Breast epithelium (tissue), 4 donors: ENCODE results near the gene NSD2. TPM values are rescaled to one million over a fixed set of nuclear protein-coding genes. Genes with fewer than 3 reads are reported as not detected.

Experiments used
- DNase-seq, 2 donors: peaks; one replicate each; pipeline ENCODE4 v3.0.0-alpha.2; 2019; ENCODE audit warnings: low spot score in 2 of 2
- H3K27ac ChIP-seq, 2 donors: fragments of 200-600 bp; sonication (generic) in 1 of 2; one replicate each; pipeline ENCODE4 v1.5.1; 2016 to 2019; ENCODE audit warnings: mild to moderate bottlenecking in 1 of 2
- H3K27me3 ChIP-seq, 2 donors: fragments of 200-600 bp; sonication (generic) in 1 of 2; one replicate each; pipeline versions ENCODE4 v1.5.1 to v1.6.0; 2017 to 2019; ENCODE audit warnings: control low read depth in 1 of 2, mild to moderate bottlenecking in 1 of 2
- H3K36me3 ChIP-seq: fragments of 200-600 bp; one replicate; pipeline ENCODE4 v1.5.1; 2019
- H3K4me1 ChIP-seq, 2 donors: fragments of 200-600 bp; sonication (generic); one replicate each; pipeline ENCODE4 v1.5.1; 2016 to 2019; ENCODE audit warnings: control low read depth in 1 of 2
- H3K4me3 ChIP-seq, 3 donors: fragments of 200-600 bp; sonication (generic); 1 replicate in 2 of 3; 2 replicates in 1 of 3; pipeline ENCODE4 v1.5.1; 2016 to 2019; ENCODE audit warnings: mild to moderate bottlenecking in 3 of 3, moderate library complexity in 2 of 3
- H3K9me3 ChIP-seq, 2 donors: fragments of 200-600 bp; sonication (generic) in 1 of 2; one replicate each; pipeline ENCODE4 v1.5.1; 2016 to 2019; ENCODE audit warnings: control low read depth in 1 of 2
- POLR2A ChIP-seq: fragments of 450-650 bp; IDR thresholded peaks from one replicate; pipeline ENCODE4 v1.6.1; 2016; ENCODE audit warnings: antibody characterized with exemption, mild to moderate bottlenecking, moderate library complexity
- POLR2AphosphoS5 ChIP-seq, 3 donors: sonication (generic); formaldehyde crosslinking; IDR thresholded peaks; one replicate each; pipeline ENCODE4 v1.6.1; 2017; ENCODE audit warnings: antibody characterized with exemption in 3 of 3
- intact Hi-C: fragments of 100-400 bp; cut with DNase I; formaldehyde crosslinking; loops from one replicate; pipeline ENCODE4 v1.15.1; 2023; ENCODE audit warnings: low total_unique reads
- total RNA-seq, 3 donors: library from RNA; depleted of rRNA; stranded (reverse); fragments of >200 nt; gene quantifications; one replicate each; pipeline ENCODE4 v1.1.0, GENCODE V29; 2016
- TF ChIP-seq, protein P1 (sequence below), 3 donors: fragments of 450-650 bp; IDR thresholded peaks; one replicate each; pipeline ENCODE4 v1.5.1; 2016 to 2017; ENCODE audit warnings: antibody characterized with exemption in 3 of 3, mild to moderate bottlenecking in 3 of 3, moderate library complexity in 3 of 3

Gene NSD2
- total RNA-seq, 3 donors from 2014 or later: 24.6 to 36.7 (median 30.8) TPM

DNA sequence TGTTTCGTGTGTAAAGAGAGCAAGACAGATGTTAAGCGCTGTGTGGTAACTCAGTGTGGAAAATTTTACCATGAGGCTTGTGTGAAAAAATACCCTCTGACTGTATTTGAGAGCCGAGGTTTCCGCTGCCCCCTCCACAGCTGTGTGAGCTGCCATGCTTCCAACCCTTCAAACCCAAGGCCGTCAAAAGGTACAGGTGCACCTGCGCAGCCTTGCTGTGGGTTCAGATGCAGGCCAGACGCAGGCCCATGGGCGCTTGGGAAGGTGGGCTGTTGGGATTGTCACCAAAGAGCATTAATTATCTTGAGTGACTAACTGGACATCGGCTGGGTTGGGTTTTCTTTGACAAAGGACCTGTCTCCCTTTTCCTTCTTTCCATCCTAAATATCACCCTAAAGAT lies 82.1 kb downstream of the NSD2 start:
- TF ChIP-seq POLR2AphosphoS5 (IDR thresholded peaks at IDR 0.05) (no peak), POLR2A (no peak)
- DNase-seq: no peak
- H3K36me3 ChIP-seq: no peaks in the 10 kb centered on the region
- H3K4me1 ChIP-seq: no peaks in the 10 kb centered on the region
- no peaks in the 10 kb centered on the region for H3K27me3 ChIP-seq
- intact Hi-C loops: no loop called here
- H3K9me3 ChIP-seq: no peaks in the 10 kb centered on the region
- H3K27ac ChIP-seq: no peak overlapping the region
- no peak overlapping the region for H3K4me3 ChIP-seq

DNA sequence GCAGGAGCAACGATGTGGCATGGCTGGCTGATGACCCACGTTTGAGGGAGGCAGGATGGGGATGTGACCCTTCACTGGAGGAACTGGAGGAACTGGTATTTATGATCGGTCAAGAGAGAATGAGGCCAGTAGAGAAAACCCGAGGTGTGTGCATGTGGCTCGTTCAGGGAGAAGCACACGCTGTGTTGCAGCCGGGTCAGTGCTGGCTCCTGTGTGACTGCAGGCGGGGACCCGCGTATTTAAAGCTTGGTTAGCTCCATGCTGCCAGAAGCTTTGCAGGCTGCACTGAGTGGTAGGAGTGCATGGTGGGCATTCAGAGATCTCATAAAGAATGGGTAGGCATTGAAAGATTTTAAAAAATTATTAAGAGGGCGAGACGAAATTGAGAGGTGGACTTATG lies 85.4 kb downstream of the NSD2 start:
- Histone ChIP-seq H3K27ac (no peak overlapping the region), H3K36me3 (peaks cover 6% of the 10 kb centered on the region), H3K4me3 (no peak overlapping the region), H3K9me3 (no peaks in the 10 kb centered on the region), H3K4me1 (no peaks in the 10 kb centered on the region), H3K27me3 (no peaks in the 10 kb centered on the region)
- intact Hi-C loops: no loop called here
- TF ChIP-seq, protein P1, sequence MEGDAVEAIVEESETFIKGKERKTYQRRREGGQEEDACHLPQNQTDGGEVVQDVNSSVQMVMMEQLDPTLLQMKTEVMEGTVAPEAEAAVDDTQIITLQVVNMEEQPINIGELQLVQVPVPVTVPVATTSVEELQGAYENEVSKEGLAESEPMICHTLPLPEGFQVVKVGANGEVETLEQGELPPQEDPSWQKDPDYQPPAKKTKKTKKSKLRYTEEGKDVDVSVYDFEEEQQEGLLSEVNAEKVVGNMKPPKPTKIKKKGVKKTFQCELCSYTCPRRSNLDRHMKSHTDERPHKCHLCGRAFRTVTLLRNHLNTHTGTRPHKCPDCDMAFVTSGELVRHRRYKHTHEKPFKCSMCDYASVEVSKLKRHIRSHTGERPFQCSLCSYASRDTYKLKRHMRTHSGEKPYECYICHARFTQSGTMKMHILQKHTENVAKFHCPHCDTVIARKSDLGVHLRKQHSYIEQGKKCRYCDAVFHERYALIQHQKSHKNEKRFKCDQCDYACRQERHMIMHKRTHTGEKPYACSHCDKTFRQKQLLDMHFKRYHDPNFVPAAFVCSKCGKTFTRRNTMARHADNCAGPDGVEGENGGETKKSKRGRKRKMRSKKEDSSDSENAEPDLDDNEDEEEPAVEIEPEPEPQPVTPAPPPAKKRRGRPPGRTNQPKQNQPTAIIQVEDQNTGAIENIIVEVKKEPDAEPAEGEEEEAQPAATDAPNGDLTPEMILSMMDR (IDR thresholded peaks at IDR 0.05): no peak
- TF ChIP-seq POLR2A (no peak), POLR2AphosphoS5 (IDR thresholded peaks at IDR 0.05) (no peak)
- DNase-seq: no peak

DNA sequence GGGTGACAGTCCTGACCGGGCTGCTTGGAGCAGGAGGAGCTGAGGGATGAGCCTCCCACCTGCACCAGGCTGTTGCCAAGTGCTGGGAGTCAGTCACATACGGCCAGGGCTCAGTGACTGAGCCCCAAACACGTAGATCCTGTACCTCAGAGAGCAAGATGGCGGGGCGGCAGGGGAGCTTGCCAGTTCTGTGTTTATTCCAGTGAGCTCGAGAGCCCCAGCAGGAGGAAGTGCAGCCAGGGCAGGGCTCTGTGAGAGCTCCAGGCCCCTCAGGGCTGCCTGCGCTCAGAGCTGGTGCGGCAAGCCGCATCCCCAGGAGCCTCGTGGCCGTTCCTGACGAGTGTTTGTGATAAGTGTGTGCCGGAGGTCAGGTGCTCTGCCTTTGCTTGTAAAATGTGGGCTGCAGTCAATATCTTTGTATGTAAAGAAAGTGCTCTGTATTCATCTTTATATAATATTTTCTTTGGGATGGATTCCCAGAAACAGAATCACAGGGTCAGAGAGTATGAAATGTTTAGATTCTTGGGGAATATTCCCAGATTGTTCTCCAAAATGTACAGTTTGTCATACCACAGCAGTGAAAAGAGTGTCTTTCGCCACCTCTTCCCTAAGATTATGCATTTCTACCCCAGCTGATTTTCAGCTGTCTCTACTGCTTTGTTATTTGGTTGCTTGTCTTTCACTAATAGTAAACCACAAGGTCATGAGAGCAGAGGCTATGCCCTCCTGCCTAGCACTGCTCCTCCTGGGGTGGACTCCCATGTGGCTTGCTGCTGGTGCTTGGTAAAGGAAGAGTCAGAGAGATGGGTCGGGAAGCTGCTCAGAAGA lies 87.3 kb downstream of the NSD2 start:
- H3K4me1 ChIP-seq: no peaks in the 10 kb centered on the region
- H3K36me3 ChIP-seq: peaks cover 6% of the 10 kb centered on the region
- H3K27ac ChIP-seq: no peak overlapping the region
- intact Hi-C loops: no loop called here
- TF ChIP-seq POLR2AphosphoS5 (IDR thresholded peaks at IDR 0.05) (no peak), POLR2A (no peak)
- TF ChIP-seq, protein P1 (IDR thresholded peaks at IDR 0.05): no peak
- DNase-seq: no peak
- no peaks in the 10 kb centered on the region for H3K27me3 ChIP-seq
- no peaks in the 10 kb centered on the region for H3K9me3 ChIP-seq
- H3K4me3 ChIP-seq: no peak overlapping the region

DNA sequence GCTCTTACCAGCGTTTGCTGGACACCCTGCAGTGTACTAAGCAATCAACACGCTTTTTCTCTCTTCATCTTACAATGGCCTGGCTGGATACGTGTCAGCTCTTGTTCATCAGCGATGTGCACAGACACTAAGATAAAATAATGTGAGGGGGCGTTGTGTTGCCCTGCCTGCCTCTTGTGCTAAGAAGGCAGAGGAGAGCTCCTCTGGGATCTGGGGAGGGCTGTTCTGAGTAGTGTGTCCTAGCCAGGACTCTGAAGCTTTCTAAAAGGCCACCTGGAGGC lies 87.9 kb downstream of the NSD2 start:
- H3K27ac ChIP-seq: no peak overlapping the region
- H3K27me3 ChIP-seq: no peaks in the 10 kb centered on the region
- H3K4me3 ChIP-seq: no peak overlapping the region
- H3K36me3 ChIP-seq: peaks cover 6% of the 10 kb centered on the region
- no peak for TF ChIP-seq POLR2AphosphoS5 (IDR thresholded peaks at IDR 0.05)
- no peak for TF ChIP-seq POLR2A
- TF ChIP-seq, protein P1 (IDR thresholded peaks at IDR 0.05): no peak
- no peaks in the 10 kb centered on the region for H3K4me1 ChIP-seq
- DNase-seq: no peak
- H3K9me3 ChIP-seq: no peaks in the 10 kb centered on the region
- intact Hi-C loops: no loop called here

DNA sequence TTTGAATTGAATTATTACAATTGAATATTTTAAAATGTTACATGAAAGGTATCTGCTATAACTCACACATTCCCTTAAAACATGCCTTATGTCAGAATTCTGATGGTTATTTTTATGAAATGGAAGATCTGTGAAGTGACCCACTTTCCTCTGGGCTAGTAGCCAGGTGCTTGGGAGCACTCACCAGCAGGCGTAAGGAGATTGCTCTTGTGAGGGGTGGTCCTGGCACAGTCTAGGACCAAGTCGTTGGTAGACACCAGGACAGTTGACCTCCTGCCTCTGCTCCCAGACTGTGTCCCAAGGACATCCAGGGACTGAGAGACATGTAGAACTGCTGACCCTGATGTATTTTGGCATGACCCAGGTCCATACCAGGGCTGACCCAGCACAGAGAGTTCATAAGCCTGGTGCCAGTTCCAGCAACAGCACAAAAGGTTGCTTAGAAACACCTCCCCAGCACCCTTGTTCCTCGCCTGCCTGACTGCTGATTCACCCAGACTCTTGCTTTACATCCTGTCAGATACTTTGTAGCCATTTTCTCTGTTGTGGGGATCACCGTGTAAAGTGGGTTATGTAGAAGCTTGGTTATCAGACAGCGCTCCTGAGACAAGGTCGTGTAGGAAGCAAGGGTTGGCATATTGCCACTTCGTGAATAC lies 89.1 kb downstream of the NSD2 start:
- intact Hi-C loops: no loop called here

More for the DNA sequence above, 89.1 kb downstream of the NSD2 start:
- peaks cover 6% of the 10 kb centered on the region for H3K36me3 ChIP-seq
- no peaks in the 10 kb centered on the region for H3K4me1 ChIP-seq
- H3K9me3 ChIP-seq: no peaks in the 10 kb centered on the region
- TF ChIP-seq, protein P1 (IDR thresholded peaks at IDR 0.05): no peak
- TF ChIP-seq POLR2A: no peak
- TF ChIP-seq POLR2AphosphoS5 (IDR thresholded peaks at IDR 0.05): no peak
- H3K4me3 ChIP-seq: no peak overlapping the region
- no peak for DNase-seq
- H3K27me3 ChIP-seq: no peaks in the 10 kb centered on the region
- no peak overlapping the region for H3K27ac ChIP-seq
